ENCODE data around the gene NEDD4L. TPM values are rescaled to one million over a fixed set of nuclear protein-coding genes. Genes with fewer than 3 reads are reported as not detected.

The NEDD4L gene
- total RNA-seq, 6 experiments from 2014 or later: 11.2 to 28.1 (median 15.7) TPM

DNA sequence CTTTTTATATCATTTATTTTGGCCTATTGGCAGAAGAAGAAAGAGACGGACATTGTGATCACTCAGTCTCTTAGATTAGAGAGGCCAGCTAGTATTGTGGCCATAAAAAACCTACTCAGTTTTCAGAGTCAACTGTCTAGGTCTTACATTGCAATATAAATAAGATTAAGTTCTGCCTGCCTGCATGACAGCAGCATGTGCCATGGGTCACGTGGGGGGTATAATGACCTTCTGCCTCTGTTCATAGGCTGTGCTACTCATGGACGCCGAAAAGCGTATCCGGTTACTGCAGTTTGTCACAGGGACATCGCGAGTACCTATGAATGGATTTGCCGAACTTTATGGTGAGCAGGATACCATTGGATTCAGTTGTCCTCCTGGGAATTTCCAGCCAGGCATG lies 346.4 kb downstream of the NEDD4L start:
- no peak for DNase-seq
- peaks cover 8% of the 10 kb centered on the region; the same call in 1 of the 2 replicates for H3K36me3 Mint-ChIP-seq (ENCODE audit: low read depth)
- H3K27ac Mint-ChIP-seq: no peak overlapping the region
- TF ChIP-seq, protein P1, sequence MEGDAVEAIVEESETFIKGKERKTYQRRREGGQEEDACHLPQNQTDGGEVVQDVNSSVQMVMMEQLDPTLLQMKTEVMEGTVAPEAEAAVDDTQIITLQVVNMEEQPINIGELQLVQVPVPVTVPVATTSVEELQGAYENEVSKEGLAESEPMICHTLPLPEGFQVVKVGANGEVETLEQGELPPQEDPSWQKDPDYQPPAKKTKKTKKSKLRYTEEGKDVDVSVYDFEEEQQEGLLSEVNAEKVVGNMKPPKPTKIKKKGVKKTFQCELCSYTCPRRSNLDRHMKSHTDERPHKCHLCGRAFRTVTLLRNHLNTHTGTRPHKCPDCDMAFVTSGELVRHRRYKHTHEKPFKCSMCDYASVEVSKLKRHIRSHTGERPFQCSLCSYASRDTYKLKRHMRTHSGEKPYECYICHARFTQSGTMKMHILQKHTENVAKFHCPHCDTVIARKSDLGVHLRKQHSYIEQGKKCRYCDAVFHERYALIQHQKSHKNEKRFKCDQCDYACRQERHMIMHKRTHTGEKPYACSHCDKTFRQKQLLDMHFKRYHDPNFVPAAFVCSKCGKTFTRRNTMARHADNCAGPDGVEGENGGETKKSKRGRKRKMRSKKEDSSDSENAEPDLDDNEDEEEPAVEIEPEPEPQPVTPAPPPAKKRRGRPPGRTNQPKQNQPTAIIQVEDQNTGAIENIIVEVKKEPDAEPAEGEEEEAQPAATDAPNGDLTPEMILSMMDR (IDR thresholded peaks at IDR 0.05): no peak
- peaks cover 30% of the 10 kb centered on the region for H3K4me1 Mint-ChIP-seq (ENCODE audit: low read depth)
- H3K9me3 Mint-ChIP-seq: no peaks in the 10 kb centered on the region
- H3K4me3 Mint-ChIP-seq: no peak overlapping the region
- no peaks in the 10 kb centered on the region; the same call in 1 of the 2 replicates for H3K27me3 Mint-ChIP-seq (ENCODE audit: insufficient read depth)

DNA sequence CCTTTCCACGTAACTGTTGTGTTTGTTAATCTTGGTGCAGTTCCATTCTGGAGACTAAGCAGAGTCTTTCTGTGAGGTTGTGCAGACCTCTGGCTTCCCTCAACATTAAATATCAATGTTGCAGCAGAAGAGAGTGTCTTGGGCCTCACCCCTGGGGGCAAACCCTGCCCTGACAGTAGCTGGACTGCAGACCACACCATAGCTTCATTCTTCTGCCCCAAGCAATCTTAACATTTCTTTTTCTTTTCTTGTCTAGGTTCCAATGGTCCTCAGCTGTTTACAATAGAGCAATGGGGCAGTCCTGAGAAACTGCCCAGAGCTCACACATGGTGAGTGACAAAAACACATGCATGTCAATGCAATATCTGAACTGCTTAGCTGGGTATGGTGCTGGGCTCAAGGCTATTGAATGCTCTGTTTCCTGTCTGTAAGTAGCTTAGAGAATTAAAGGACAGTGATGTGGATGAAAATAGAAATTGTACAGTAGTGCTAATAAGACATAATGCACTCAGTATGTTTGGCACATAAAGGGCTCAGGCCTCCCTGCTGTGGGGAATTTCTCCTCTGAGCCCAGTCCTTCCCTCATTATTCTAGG lies 347.3 kb downstream of the NEDD4L start:
- Mint-ChIP-seq H3K4me1 (ENCODE audit: low read depth) (peaks cover 30% of the 10 kb centered on the region), H3K27ac (no peak overlapping the region), H3K27me3 (ENCODE audit: insufficient read depth) (no peaks in the 10 kb centered on the region; the same call in 1 of the 2 replicates), H3K4me3 (no peak overlapping the region), H3K9me3 (no peaks in the 10 kb centered on the region), H3K36me3 (ENCODE audit: low read depth) (peaks cover 8% of the 10 kb centered on the region)
- DNase-seq: no peak
- TF ChIP-seq, protein P1 (IDR thresholded peaks at IDR 0.05): no peak

DNA sequence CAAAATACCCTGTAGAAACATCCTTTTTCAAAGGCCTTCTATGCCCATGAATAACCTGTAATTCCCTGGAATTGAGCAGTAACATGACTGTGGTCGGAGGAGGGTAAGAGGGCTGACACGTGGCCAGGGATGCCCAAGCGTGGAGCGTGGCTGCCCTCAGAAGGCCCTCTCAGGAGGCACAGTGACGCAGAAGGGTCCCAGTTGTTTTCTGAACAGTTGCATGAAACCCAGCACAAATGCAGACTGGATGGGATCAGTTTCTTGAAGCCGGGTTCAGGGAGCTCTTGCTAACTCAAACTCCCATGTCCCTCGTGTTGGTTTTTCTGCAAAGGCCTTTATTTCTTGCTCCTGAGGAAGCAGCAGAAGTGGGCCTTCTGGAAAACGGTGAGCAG lies 347.9 kb downstream of the NEDD4L start:
- H3K9me3 Mint-ChIP-seq: no peaks in the 10 kb centered on the region
- no peak overlapping the region for H3K27ac Mint-ChIP-seq
- no peak overlapping the region for H3K4me3 Mint-ChIP-seq
- H3K27me3 Mint-ChIP-seq (ENCODE audit: insufficient read depth): no peaks in the 10 kb centered on the region; the same call in 1 of the 2 replicates
- TF ChIP-seq, protein P1 (IDR thresholded peaks at IDR 0.05): no peak
- DNase-seq: no peak
- peaks cover 30% of the 10 kb centered on the region for H3K4me1 Mint-ChIP-seq (ENCODE audit: low read depth)
- H3K36me3 Mint-ChIP-seq (ENCODE audit: low read depth): peaks cover 8% of the 10 kb centered on the region

DNA sequence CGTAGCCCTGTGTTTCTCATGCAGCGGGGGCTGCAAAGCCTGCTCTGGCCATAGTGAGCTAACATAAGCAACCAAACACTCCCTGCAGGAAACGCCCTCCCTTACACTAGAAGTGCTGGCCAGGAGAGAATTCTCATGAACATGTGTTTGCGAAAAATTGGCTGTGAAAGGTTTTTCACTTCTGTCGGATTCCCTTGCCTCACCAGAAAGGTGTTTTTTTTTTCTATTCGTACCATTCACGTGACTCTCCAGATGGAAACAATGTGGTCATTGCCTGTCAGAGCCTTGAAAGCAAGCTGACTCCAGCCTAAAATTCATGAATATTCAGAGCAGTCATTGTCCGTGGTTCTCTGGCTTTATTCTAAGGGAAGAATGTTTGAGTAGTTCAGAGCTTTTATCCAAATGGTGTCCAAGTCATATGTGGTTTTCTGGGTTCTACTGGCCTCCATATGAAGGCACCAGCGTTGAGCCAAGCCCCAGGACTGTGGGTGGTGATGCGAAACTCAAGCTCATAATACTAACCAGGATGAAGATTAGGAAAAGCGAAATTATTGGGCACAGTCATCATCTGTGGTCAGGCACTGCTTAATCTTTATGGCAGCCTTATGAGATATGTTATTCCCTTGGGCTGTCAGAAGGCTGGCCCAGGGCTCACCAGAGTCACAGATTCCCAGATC lies 348.4 kb downstream of the NEDD4L start:
- H3K4me1 Mint-ChIP-seq (ENCODE audit: low read depth): peaks cover 30% of the 10 kb centered on the region
- TF ChIP-seq, protein P1 (IDR thresholded peaks at IDR 0.05): no peak
- H3K9me3 Mint-ChIP-seq: no peaks in the 10 kb centered on the region
- peaks cover 8% of the 10 kb centered on the region for H3K36me3 Mint-ChIP-seq (ENCODE audit: low read depth)
- no peaks in the 10 kb centered on the region; the same call in 1 of the 2 replicates for H3K27me3 Mint-ChIP-seq (ENCODE audit: insufficient read depth)
- H3K27ac Mint-ChIP-seq: peak overlapping the region; percentile 18
- no peak overlapping the region for H3K4me3 Mint-ChIP-seq
- DNase-seq: no peak

DNA sequence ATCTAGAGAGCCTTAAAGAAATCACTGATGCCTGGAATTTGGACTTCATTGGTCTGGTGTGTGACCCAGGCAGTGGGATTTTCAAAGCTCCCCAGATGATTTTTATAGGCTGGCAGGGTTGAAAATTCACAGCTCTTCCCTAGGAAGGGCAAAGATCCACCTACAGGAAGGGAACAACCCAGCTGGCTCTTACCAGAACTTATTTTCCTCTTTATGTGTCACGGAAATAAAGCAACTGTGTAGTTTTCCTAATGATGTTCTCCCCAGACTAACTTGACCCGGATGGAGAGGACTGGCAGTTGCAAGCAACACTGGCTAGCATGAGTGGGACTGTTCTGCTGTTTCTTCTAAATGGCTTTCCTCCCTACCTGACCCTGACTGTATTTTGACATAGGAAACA lies 349.3 kb downstream of the NEDD4L start:
- peaks cover 4% of the 10 kb centered on the region; the same call in 1 of the 2 replicates for H3K36me3 Mint-ChIP-seq (ENCODE audit: low read depth)
- no peaks in the 10 kb centered on the region for H3K9me3 Mint-ChIP-seq
- H3K4me1 Mint-ChIP-seq (ENCODE audit: low read depth): peaks cover 30% of the 10 kb centered on the region
- DNase-seq: no peak
- TF ChIP-seq, protein P1 (IDR thresholded peaks at IDR 0.05): no peak
- no peak overlapping the region for H3K27ac Mint-ChIP-seq
- H3K4me3 Mint-ChIP-seq: no peak overlapping the region
- H3K27me3 Mint-ChIP-seq (ENCODE audit: insufficient read depth): no peaks in the 10 kb centered on the region; the same call in none of the 2 replicates
